ENCODE results near the gene PCDHB1.
A peak's percentile ranks its signal among the peaks of the same experiment; 100 is the strongest.
"Not testable (repeated sequence)": the region's sequence is repeated elsewhere in the genome, so short reads cannot be mapped to it uniquely, and the experiment has no call there.

PCDHB1 gene

DNA sequence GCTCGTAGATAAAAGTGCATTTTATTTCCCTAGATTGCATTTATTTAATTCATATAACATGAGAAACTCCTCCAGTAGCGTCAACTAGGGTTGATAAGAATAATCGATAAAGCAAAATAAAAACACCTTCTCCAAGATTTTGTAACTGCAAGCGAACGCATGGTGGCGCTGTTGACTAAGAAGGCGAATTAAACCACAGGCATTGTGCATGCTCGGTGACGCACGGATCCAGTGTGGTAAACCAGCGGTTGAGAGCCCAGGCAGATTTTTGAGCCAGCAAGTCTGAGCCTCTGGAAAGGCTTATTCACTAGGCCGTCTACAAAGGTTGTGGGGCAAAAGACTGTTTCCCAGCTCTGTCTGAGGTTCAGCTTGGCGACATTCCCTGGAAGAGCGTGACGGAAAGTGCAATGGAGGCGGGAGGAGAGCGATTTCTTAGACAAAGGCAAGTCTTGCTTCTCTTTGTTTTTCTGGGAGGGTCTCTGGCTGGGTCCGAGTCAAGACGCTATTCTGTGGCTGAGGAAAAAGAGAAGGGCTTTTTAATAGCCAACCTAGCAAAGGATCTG lies 49.1 kb downstream of the PCDHB1 start, which contains the start of gene PCDHB3:
Gene PCDHB3 (plus strand): TSS at position 231 of the 563 bp plus-strand sequence. CDS start 177 bp downstream, at position 408.
- Histone ChIP-seq H3K4me1 (ENCODE audit: insufficient read depth, low read length) (no peaks in the 10 kb centered on the region), H3K79me2 (ENCODE audit: insufficient read depth, low read length) (no peaks in the 10 kb centered on the region), H3K27ac (ENCODE audit: low read length) (no peak within 1 kb of the TSS), H3K27me3 (ENCODE audit: insufficient read depth, low read length, poor library complexity) (no peaks in the 10 kb centered on the region), H3K36me3 (ENCODE audit: insufficient read depth, low read length) (no peaks in the 10 kb centered on the region), H3K9ac (ENCODE audit: low read depth, low read length) (no peak within 1 kb of the TSS), H3K9me3 (ENCODE audit: insufficient read depth, low read length, severe bottlenecking) (no peaks in the 10 kb centered on the region), H3K4me3 (ENCODE audit: low read depth in 1 of 2, low read length in 2 of 2) (no peak within 1 kb of the TSS), H2AFZ (ENCODE audit: low read depth, low read length) (no peak within 1 kb of the TSS), H3K4me2 (ENCODE audit: insufficient read depth, low read length) (no peak within 1 kb of the TSS), H4K20me1 (ENCODE audit: insufficient read depth, low read length) (no peaks in the 10 kb centered on the region)
- ATAC-seq (ENCODE audit: insufficient read depth, low read depth): no peak
- no peak for TF ChIP-seq EZH2 (IDR thresholded peaks at IDR 0.05; ENCODE audit: borderline replicate concordance, low read depth, low read length, severe bottlenecking)
- TF ChIP-seq, protein P1, sequence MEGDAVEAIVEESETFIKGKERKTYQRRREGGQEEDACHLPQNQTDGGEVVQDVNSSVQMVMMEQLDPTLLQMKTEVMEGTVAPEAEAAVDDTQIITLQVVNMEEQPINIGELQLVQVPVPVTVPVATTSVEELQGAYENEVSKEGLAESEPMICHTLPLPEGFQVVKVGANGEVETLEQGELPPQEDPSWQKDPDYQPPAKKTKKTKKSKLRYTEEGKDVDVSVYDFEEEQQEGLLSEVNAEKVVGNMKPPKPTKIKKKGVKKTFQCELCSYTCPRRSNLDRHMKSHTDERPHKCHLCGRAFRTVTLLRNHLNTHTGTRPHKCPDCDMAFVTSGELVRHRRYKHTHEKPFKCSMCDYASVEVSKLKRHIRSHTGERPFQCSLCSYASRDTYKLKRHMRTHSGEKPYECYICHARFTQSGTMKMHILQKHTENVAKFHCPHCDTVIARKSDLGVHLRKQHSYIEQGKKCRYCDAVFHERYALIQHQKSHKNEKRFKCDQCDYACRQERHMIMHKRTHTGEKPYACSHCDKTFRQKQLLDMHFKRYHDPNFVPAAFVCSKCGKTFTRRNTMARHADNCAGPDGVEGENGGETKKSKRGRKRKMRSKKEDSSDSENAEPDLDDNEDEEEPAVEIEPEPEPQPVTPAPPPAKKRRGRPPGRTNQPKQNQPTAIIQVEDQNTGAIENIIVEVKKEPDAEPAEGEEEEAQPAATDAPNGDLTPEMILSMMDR (IDR thresholded peaks at IDR 0.05; ENCODE audit: borderline replicate concordance, extremely low read depth, low read length, poor library complexity, severe bottlenecking): peak; percentile 41
- peak; percentile 28 for DNase-seq

DNA sequence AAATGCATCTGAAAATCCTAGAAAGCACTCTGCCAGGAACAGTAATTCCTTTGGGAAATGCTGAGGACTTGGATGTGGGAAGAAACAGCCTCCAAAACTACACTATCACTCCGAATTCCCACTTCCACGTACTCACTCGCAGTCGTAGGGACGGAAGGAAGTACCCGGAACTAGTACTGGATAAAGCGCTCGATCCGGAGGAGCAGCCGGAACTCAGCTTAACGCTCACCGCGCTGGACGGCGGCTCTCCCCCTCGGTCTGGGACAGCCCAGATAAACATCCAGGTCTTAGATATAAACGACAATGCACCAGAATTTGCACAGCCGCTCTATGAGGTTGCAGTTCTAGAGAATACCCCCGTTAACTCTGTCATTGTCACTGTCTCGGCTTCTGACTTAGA lies 49.9 kb downstream of the PCDHB1 start:
- no peaks in the 10 kb centered on the region for H3K36me3 ChIP-seq (ENCODE audit: insufficient read depth, low read length)
- ATAC-seq (ENCODE audit: insufficient read depth, low read depth) (no peak), DNase-seq (no peak)
- H4K20me1 ChIP-seq (ENCODE audit: insufficient read depth, low read length): no peaks in the 10 kb centered on the region
- H3K79me2 ChIP-seq (ENCODE audit: insufficient read depth, low read length): no peaks in the 10 kb centered on the region
- H2AFZ ChIP-seq (ENCODE audit: low read depth, low read length): no peak overlapping the region
- H3K4me1 ChIP-seq (ENCODE audit: insufficient read depth, low read length): no peaks in the 10 kb centered on the region
- H3K9ac ChIP-seq (ENCODE audit: low read depth, low read length): no peak overlapping the region
- no peaks in the 10 kb centered on the region for H3K9me3 ChIP-seq (ENCODE audit: insufficient read depth, low read length, severe bottlenecking)
- no peak overlapping the region for H3K4me2 ChIP-seq (ENCODE audit: insufficient read depth, low read length)
- H3K27ac ChIP-seq (ENCODE audit: low read length): no peak overlapping the region
- no peak for TF ChIP-seq EZH2 (IDR thresholded peaks at IDR 0.05; ENCODE audit: borderline replicate concordance, low read depth, low read length, severe bottlenecking)
- TF ChIP-seq, protein P1 (IDR thresholded peaks at IDR 0.05; ENCODE audit: borderline replicate concordance, extremely low read depth, low read length, poor library complexity, severe bottlenecking): no peak
- H3K4me3 ChIP-seq (ENCODE audit: low read depth in 1 of 2, low read length in 2 of 2): no peak overlapping the region
- H3K27me3 ChIP-seq (ENCODE audit: insufficient read depth, low read length, poor library complexity): no peaks in the 10 kb centered on the region

DNA sequence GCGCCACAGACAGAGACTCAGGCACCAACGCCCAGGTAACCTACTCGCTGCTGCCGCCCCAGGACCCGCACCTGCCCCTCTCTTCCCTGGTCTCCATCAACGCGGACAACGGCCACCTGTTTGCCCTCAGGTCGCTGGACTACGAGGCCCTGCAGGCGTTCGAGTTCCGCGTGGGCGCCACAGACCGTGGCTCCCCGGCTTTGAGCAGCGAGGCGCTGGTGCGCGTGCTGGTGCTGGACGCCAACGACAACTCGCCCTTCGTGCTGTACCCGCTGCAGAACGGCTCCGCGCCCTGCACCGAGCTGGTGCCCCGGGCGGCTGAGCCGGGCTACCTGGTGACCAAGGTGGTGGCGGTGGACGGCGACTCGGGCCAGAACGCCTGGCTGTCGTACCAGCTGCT lies 50.9 kb downstream of the PCDHB1 start:
- H3K4me1 ChIP-seq (ENCODE audit: insufficient read depth, low read length); H3K27me3 ChIP-seq (ENCODE audit: insufficient read depth, low read length, poor library complexity); H3K79me2 ChIP-seq (ENCODE audit: insufficient read depth, low read length); H3K27ac ChIP-seq (ENCODE audit: low read length); H3K9me3 ChIP-seq (ENCODE audit: insufficient read depth, low read length, severe bottlenecking); H4K20me1 ChIP-seq (ENCODE audit: insufficient read depth, low read length); H3K4me2 ChIP-seq (ENCODE audit: insufficient read depth, low read length); H3K36me3 ChIP-seq (ENCODE audit: insufficient read depth, low read length); ATAC-seq (ENCODE audit: insufficient read depth, low read depth); H3K9ac ChIP-seq (ENCODE audit: low read depth, low read length); DNase-seq; H3K4me3 ChIP-seq (ENCODE audit: low read depth in 1 of 2, low read length in 2 of 2); H2AFZ ChIP-seq (ENCODE audit: low read depth, low read length): not testable (repeated sequence)

DNA sequence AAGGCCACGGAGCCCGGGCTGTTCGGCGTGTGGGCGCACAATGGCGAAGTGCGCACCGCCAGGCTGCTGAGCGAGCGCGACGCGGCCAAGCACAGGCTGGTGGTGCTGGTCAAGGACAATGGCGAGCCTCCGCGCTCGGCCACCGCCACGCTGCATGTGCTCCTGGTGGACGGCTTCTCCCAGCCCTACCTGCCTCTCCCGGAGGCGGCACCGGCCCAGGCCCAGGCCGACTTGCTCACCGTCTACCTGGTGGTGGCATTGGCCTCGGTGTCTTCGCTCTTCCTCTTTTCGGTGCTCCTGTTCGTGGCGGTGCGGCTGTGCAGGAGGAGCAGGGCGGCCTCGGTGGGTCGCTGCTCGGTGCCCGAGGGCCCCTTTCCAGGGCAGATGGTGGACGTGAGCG lies 51.3 kb downstream of the PCDHB1 start:
- H3K27me3 ChIP-seq (ENCODE audit: insufficient read depth, low read length, poor library complexity); H3K4me1 ChIP-seq (ENCODE audit: insufficient read depth, low read length); H3K9me3 ChIP-seq (ENCODE audit: insufficient read depth, low read length, severe bottlenecking); H3K27ac ChIP-seq (ENCODE audit: low read length); H3K4me2 ChIP-seq (ENCODE audit: insufficient read depth, low read length); H2AFZ ChIP-seq (ENCODE audit: low read depth, low read length); H3K79me2 ChIP-seq (ENCODE audit: insufficient read depth, low read length); DNase-seq; H3K9ac ChIP-seq (ENCODE audit: low read depth, low read length); H3K36me3 ChIP-seq (ENCODE audit: insufficient read depth, low read length); H3K4me3 ChIP-seq (ENCODE audit: low read depth in 1 of 2, low read length in 2 of 2); ATAC-seq (ENCODE audit: insufficient read depth, low read depth); H4K20me1 ChIP-seq (ENCODE audit: insufficient read depth, low read length): not testable (repeated sequence)
